Nephron progenitor cell (in vitro differentiated cells): ENCODE measurements around the gene ABR.

Experiments
- DNase-seq: peaks from one replicate; pipeline ENCODE4 v3.0.0; 2021
- H3K27ac Mint-ChIP-seq: 2 replicates; pipeline ENCODE4 v1.8.0; 2021; ENCODE audit warnings: mild to moderate bottlenecking, moderate library complexity, mixed read lengths
- H3K27me3 Mint-ChIP-seq: 2 replicates; pipeline ENCODE4 v1.8.0; 2021; ENCODE audit warnings: mild to moderate bottlenecking, low read depth, mixed read lengths; ENCODE audit not compliant: poor library complexity
- H3K36me3 Mint-ChIP-seq: 2 replicates; pipeline ENCODE4 v1.8.0; 2021; ENCODE audit warnings: low read depth, mixed read lengths
- H3K4me1 Mint-ChIP-seq: 2 replicates; pipeline ENCODE4 v1.8.0; 2021; ENCODE audit warnings: mixed read lengths
- H3K4me3 Mint-ChIP-seq: 2 replicates; pipeline ENCODE4 v1.8.0; 2021; ENCODE audit warnings: mild to moderate bottlenecking, moderate library complexity, mixed read lengths
- H3K9me3 Mint-ChIP-seq: 2 replicates; pipeline ENCODE4 v1.8.0; 2021; ENCODE audit warnings: mild to moderate bottlenecking, moderate library complexity, mixed read lengths
- TF ChIP-seq, protein P1 (sequence below): fragments of 200-600 bp; sonication (generic); IDR thresholded peaks from 2 replicates; pipeline ENCODE4 v1.5.0; 2021; ENCODE audit warnings: antibody characterized with exemption

Gene ABR

DNA sequence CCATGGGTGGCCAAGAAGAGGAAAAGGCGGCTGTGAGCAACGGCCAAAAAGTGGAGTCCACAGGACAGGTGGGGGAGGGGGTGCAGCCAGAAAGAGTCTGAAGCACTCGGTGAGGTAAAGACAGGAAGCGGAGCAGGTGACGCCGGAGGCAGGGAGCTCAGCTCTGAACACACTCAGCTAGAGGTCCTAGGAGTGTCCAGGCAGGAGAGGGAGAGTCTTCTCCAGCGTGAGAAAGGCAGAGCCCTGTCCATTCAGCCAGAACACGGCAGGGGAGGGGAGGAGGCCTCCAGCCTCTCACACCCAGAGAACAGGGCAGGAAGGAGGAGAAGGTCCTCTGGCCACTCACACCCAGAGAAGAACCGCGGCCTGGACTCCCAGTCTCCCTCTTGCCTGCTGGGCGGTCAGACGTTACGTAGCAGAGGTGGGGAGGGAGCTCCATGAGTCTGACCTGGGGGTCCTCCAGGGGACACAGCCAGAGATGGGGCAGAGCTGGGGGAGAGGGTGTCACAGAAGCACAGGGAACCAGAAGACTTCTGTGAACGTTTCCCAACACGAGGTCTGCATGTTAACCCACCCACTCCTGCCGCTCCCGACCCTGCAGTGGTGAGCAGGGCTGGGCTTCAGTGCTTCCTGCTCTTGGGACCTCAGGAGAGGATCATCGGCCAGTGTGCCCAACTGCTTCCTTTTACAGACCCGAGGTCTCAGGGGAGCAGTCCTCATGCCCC is 89.2 kb downstream of the ABR start:
- Mint-ChIP-seq H3K9me3 (no peaks in the 10 kb centered on the region), H3K36me3 (peaks cover 34% of the 10 kb centered on the region), H3K27me3 (peaks cover 6% of the 10 kb centered on the region), H3K4me1 (peaks cover 36% of the 10 kb centered on the region), H3K4me3 (no peak overlapping the region), H3K27ac (peak overlapping the region; percentile 98)
- no peak for DNase-seq
- TF ChIP-seq, protein P1, sequence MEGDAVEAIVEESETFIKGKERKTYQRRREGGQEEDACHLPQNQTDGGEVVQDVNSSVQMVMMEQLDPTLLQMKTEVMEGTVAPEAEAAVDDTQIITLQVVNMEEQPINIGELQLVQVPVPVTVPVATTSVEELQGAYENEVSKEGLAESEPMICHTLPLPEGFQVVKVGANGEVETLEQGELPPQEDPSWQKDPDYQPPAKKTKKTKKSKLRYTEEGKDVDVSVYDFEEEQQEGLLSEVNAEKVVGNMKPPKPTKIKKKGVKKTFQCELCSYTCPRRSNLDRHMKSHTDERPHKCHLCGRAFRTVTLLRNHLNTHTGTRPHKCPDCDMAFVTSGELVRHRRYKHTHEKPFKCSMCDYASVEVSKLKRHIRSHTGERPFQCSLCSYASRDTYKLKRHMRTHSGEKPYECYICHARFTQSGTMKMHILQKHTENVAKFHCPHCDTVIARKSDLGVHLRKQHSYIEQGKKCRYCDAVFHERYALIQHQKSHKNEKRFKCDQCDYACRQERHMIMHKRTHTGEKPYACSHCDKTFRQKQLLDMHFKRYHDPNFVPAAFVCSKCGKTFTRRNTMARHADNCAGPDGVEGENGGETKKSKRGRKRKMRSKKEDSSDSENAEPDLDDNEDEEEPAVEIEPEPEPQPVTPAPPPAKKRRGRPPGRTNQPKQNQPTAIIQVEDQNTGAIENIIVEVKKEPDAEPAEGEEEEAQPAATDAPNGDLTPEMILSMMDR = no peak

DNA sequence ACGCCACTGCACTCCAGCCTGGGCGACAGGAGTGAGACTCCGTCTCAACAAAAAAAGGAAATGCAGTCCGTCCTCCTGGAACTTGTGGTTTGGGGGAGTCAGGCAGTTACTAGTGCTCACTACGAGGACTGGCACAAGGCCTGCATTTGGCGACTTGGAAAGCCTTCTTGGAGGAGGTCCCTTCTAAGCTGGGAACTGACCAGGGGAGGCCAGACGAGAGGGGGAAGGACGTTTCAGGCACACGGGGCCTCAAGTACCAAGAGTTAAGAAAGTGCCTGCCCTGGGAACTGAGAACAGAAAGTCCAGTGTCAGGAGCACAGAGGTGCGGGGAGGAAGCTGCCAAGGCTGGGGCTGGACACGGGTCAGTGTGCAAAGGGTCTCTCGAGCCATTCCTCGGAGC is 89.9 kb downstream of the ABR start:
- DNase-seq = no peak

DNA sequence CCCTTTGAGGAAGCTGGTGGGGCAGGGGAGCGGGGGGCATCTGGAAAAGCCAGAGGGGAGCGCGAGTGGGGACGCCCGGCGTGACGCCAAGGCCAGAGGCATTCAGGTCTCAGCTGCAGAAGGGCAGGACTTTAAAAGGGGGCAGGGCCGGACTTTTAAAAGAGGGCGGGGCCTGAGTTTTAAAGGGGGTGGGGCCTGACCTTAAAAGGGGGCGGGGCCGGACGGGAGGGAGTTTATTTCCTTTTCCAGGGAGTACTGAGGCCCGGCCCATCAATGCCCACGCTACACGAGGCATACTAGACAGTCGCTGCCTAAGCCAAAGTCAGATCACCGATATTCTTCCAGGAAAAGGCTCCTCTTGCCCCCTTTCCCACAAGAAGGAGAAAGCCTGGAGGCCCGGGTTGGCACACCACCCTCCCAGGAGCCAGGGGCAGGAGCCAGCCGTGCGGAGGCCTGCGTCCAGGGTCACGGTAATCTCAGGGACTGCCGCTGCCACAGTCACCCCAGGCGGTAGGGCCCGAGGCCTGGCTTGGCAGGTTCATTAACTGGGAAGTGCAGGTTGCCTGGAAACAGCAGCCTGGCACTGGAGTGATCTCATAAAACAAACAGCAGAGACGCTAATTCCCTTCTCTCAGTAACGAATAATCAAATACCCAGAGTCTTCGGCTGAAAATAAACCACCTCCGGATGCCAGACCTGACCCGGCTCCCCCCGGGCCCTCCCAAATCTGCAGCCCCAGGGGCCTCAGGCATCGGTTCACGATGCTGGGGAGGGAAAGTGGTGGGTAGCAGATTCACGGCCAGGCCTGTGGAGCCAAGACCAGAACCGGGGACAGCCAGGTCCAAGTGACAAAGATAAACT is 92.2 kb downstream of the ABR start:
- DNase-seq = peak; percentile 65
- Mint-ChIP-seq H3K4me3 (no peak overlapping the region), H3K27me3 (peaks cover 9% of the 10 kb centered on the region), H3K36me3 (peaks cover 39% of the 10 kb centered on the region), H3K4me1 (peaks cover 47% of the 10 kb centered on the region), H3K9me3 (no peaks in the 10 kb centered on the region), H3K27ac (no peak overlapping the region)
- TF ChIP-seq, protein P1 = no peak

More for the DNA sequence above, 89.9 kb downstream of the ABR start:
- peak overlapping the region; percentile 98 for H3K27ac Mint-ChIP-seq
- H3K4me1 Mint-ChIP-seq = peaks cover 35% of the 10 kb centered on the region
- peaks cover 38% of the 10 kb centered on the region for H3K36me3 Mint-ChIP-seq
- peaks cover 6% of the 10 kb centered on the region for H3K27me3 Mint-ChIP-seq
- no peaks in the 10 kb centered on the region for H3K9me3 Mint-ChIP-seq
- peak overlapping the region; percentile 72 for H3K4me3 Mint-ChIP-seq
- TF ChIP-seq, protein P1 = no peak

DNA sequence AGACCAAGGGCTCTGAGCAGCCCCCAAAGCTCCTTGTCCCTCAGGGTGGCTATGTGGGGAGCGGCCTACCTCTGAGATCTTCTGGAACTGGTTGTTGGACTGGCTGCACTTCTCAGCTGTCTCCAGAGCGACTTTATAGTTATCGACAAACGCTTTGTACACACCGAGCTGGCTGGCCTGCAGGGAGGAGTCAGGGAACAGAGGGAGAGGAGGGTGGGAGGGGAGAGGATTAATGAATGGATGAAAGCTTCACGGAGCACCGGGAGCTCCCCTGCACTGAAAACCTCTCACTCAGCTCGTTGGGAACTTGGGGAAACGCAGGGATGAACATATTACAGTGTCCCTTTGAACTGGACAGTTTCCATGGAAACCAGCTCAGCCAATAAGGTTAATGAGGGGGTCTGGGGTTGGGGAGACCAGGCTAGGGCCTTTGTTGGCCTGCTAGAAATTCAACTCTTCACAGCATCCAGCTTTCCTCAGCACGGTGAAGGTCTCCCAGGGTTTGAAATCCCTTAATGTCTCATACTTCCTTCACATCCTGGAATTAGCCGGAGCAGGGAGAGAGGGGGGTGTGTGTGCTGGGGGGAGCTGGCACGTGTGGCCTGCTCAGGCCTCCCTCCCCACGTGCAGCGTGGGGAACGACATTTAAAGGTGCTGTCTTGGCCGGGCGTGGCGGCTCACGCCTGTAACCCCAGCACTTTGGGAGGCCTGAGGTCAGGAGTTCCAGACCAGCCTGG is 96.2 kb downstream of the ABR start:
- no peak for DNase-seq
- H3K36me3 Mint-ChIP-seq = peaks cover 40% of the 10 kb centered on the region
- TF ChIP-seq, protein P1 = no peak
- peaks cover 38% of the 10 kb centered on the region for H3K4me1 Mint-ChIP-seq
- peak overlapping the region; percentile 88 for H3K27ac Mint-ChIP-seq
- H3K9me3 Mint-ChIP-seq = no peaks in the 10 kb centered on the region
- peaks cover 5% of the 10 kb centered on the region for H3K27me3 Mint-ChIP-seq
- H3K4me3 Mint-ChIP-seq = no peak overlapping the region

DNA sequence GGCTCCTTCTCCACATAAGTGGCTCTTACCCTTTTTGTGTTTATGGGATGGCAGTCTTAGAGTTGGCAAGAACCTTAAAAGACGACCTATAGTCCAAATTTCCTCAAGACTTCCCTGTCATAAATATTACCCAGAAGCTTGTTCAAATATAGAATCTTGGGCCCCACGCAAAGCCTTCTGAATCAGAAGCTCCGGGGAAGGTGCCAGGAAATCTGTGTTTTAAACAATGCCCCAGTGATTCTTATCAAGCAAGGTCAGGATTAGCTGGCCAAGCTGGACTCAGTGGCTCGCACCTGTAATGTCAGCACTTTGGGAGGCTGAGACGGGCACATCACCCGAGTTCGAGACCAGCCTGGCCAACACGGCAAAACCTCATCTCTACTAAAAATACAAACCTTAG is 97.2 kb downstream of the ABR start:
- TF ChIP-seq, protein P1 = no peak
- peaks cover 42% of the 10 kb centered on the region for H3K4me1 Mint-ChIP-seq
- DNase-seq = no peak
- H3K9me3 Mint-ChIP-seq = no peaks in the 10 kb centered on the region
- peaks cover 46% of the 10 kb centered on the region for H3K36me3 Mint-ChIP-seq
- H3K27me3 Mint-ChIP-seq = peaks cover 13% of the 10 kb centered on the region
- H3K4me3 Mint-ChIP-seq = no peak overlapping the region
- H3K27ac Mint-ChIP-seq = no peak overlapping the region
